CD4-positive, alpha-beta memory T cell (primary cell): ENCODE results near the gene SNF8. TPM values are rescaled to one million over a fixed set of nuclear protein-coding genes. Genes with fewer than 3 reads are reported as not detected.

Experiments
- CTCF ChIA-PET: fragments of 350-600 bp; sonication (Branson Sonifier 250); formaldehyde crosslinking; loops from one replicate; lab custom pipeline; 2021; ENCODE audit warnings: inconsistent platforms; ENCODE audit not compliant: partially characterized antibody; lab: Charles Lee
- POLR2A ChIA-PET: fragments of 350-600 bp; sonication (Branson Sonifier 250); formaldehyde crosslinking; loops from one replicate; lab custom pipeline; 2021; ENCODE audit not compliant: partially characterized antibody; lab: Charles Lee
- DNase-seq, 5 donors: peaks; one replicate each; pipeline versions ENCODE4 v3.0.0 to v3.0.0-alpha.2; 2020 to 2022; ENCODE audit warnings: mixed read lengths in 1 of 5
- H3K27ac ChIP-seq: one replicate; pipeline ENCODE4 v1.7.0; 2013; ENCODE audit warnings: low read depth, low read length
- H3K27me3 ChIP-seq: 2 replicates; pipeline ENCODE4 v1.7.0; 2013; ENCODE audit warnings: mild to moderate bottlenecking, low read length, moderate library complexity; ENCODE audit not compliant: insufficient read depth
- H3K36me3 ChIP-seq: 2 replicates; pipeline ENCODE4 v1.7.0; 2013; ENCODE audit warnings: mild to moderate bottlenecking, low read length, moderate library complexity; ENCODE audit not compliant: insufficient read depth
- H3K4me1 ChIP-seq: 2 replicates; pipeline ENCODE4 v1.7.0; 2013; ENCODE audit warnings: mild to moderate bottlenecking, low read length, moderate library complexity; ENCODE audit not compliant: insufficient read depth
- H3K4me3 ChIP-seq, 2 donors: one replicate each; pipeline ENCODE4 v1.7.0; 2013; ENCODE audit warnings: low read length in 2 of 2, mild to moderate bottlenecking in 1 of 2
- H3K9me3 ChIP-seq, 2 donors: one replicate each; pipeline ENCODE4 v1.7.0; 2013; ENCODE audit warnings: low read length in 2 of 2, control low read depth in 1 of 2; ENCODE audit not compliant: control insufficient read depth in 1 of 2
- H3K27ac Mint-ChIP-seq, 7 donors: one replicate each; pipeline ENCODE4 v1.8.0; 2020 to 2021; ENCODE audit warnings: mixed read lengths in 7 of 7, mild to moderate bottlenecking in 6 of 7, inconsistent platforms in 3 of 7, moderate library complexity in 3 of 7
- H3K27me3 Mint-ChIP-seq, 2 donors: one replicate each; pipeline ENCODE4 v1.8.0; 2020 to 2021; ENCODE audit warnings: mixed read lengths in 2 of 2
- H3K36me3 Mint-ChIP-seq, 2 donors: one replicate each; pipeline ENCODE4 v1.8.0; 2020 to 2021; ENCODE audit warnings: mixed read lengths in 2 of 2, inconsistent platforms in 1 of 2, mild to moderate bottlenecking in 1 of 2
- H3K4me1 Mint-ChIP-seq, 4 donors: one replicate each; pipeline ENCODE4 v1.8.0; 2020 to 2021; ENCODE audit warnings: mixed read lengths in 4 of 4, mild to moderate bottlenecking in 1 of 4
- H3K4me3 Mint-ChIP-seq, 8 donors: one replicate each; pipeline ENCODE4 v1.8.0; 2020 to 2021; ENCODE audit warnings: mixed read lengths in 8 of 8, mild to moderate bottlenecking in 7 of 8, moderate library complexity in 6 of 8, inconsistent platforms in 3 of 8
- H3K9me3 Mint-ChIP-seq, 8 donors: one replicate each; pipeline ENCODE4 v1.8.0; 2020 to 2021; ENCODE audit warnings: mixed read lengths in 8 of 8, mild to moderate bottlenecking in 5 of 8, inconsistent platforms in 3 of 8, moderate library complexity in 1 of 8
- intact Hi-C: fragments of 100-400 bp; cut with micrococcal nuclease; formaldehyde crosslinking; loops from one replicate; pipeline ENCODE4 v1.15.1; 2023
- polyA plus RNA-seq, 2 donors: library from polyadenylated mRNA; unstranded; fragments of 300-500 nt; fragmentation: Illumina TruSeq; gene quantifications; one replicate each; pipeline ENCODE4 v1.2.3, GENCODE V29; 2021
- total RNA-seq, 2 experiments: library from RNA; stranded (reverse); gene quantifications; one replicate each; pipeline ENCODE4 v1.2.3, GENCODE V29; 2021

Gene SNF8
- total and polyA plus RNA-seq, 4 experiments from 2014 or later: 55.6 to 115 (median 82.9) TPM

DNA sequence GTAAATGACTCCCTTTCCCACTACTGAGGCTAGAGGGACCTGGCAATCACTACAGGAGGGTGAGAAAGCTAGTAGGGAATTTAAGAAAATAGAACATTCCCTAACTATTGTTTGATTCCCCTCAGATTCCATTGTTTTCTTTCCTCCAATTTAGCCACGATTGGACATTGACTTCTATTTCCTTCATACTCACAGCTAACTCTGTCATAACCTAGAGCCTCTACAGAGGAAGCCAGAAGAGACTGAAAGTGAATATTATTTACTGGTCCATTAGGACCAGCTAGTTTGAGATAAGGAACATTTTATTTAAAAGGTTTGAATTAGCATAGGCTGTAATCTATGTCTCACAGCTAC, 14.9 kb downstream of the SNF8 start:
- Histone ChIP-seq H3K9me3 (no peaks in the 10 kb centered on the region), H3K4me3 (no peak overlapping the region), H3K27ac (no peak overlapping the region), H3K27me3 (no peaks in the 10 kb centered on the region), H3K4me1 (no peaks in the 10 kb centered on the region), H3K36me3 (peaks cover 81% of the 10 kb centered on the region)
- POLR2A ChIA-PET: no interaction called here
- intact Hi-C loops: no loop called here
- peak overlapping the region in 1 of 7 donors; percentile 13 for H3K27ac Mint-ChIP-seq
- no peaks in the 10 kb centered on the region for H3K9me3 Mint-ChIP-seq
- DNase-seq: no peak
- H3K4me1 Mint-ChIP-seq: peaks cover 0 to 7% (median 2%) of the 10 kb centered on the region in 4 donors
- CTCF ChIA-PET: interaction anchor here (1.4 kb wide), 1 partner anchor 45 kb away, joined by 5 read pairs; no protein-coding TSS in a partner anchor
- peaks cover 46 to 90% of the 10 kb centered on the region in 2 donors for H3K36me3 Mint-ChIP-seq
- no peaks in the 10 kb centered on the region for H3K27me3 Mint-ChIP-seq
- no peak overlapping the region for H3K4me3 Mint-ChIP-seq

DNA sequence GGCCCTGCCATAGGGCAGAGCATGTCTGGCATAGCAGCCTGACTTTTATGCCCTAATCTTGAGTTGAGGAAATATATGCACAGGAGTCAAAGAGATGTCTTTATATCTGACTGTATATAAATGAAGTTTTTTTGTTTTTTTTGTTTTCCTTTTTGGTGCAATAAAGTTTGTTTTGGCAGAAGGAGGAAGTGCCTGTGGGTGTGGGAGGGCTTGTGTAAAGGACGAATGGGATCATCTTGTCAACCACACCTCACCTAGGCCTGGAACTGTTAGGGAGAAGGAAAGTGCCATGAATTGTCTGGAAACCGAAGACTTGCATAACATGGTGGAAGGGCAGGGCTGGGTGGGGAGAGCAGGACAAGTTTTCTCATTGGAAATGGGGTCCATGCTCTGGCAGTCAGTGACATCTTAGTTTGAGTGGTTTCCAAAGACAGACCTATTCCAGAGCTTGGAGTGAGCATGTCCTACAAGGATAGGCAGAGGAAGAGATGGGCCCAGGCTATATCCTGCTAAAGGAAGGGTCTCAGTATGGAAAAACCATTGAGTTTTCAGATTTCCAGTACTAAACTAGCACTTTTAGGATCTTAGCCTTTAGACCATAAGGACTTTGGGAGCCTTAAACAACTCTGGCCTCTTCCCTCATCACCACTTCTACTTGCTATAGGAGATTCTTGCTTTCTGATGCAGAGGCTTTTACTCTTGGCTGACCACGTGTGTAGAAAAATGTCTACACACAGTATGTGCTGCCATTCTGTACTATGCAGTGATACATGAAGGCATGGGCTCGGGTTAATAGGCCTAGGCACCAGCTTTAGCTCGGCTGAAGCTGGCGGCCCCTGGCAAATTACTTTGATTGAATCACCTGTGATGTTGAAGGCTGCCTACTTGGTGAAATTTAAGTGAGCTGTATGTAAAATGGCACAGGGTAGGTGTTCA, 15.5 kb downstream of the SNF8 start:
- intact Hi-C loops: no loop called here
- Histone ChIP-seq H3K36me3 (peaks cover 88% of the 10 kb centered on the region), H3K27ac (no peak overlapping the region), H3K9me3 (no peaks in the 10 kb centered on the region), H3K4me1 (no peaks in the 10 kb centered on the region), H3K27me3 (no peaks in the 10 kb centered on the region), H3K4me3 (no peak overlapping the region)
- no peak for DNase-seq
- ChIA-PET POLR2A (no interaction called here), CTCF (no interaction called here)
- Mint-ChIP-seq H3K9me3 (no peaks in the 10 kb centered on the region), H3K4me3 (no peak overlapping the region), H3K4me1 (peaks cover 0 to 7% (median 2%) of the 10 kb centered on the region in 4 donors), H3K27me3 (no peaks in the 10 kb centered on the region), H3K36me3 (peaks cover 44 to 89% of the 10 kb centered on the region in 2 donors), H3K27ac (peak overlapping the region in 3 of 7 donors; percentile 21 to 72 (median 57))

- Mint-ChIP-seq H3K4me1 (peaks cover 0 to 7% (median 2%) of the 10 kb centered on the region in 4 donors), H3K4me3 (no peak overlapping the region), H3K9me3 (no peaks in the 10 kb centered on the region), H3K27me3 (no peaks in the 10 kb centered on the region), H3K36me3 (peaks cover 44 to 85% of the 10 kb centered on the region in 2 donors), H3K27ac (peak overlapping the region in 5 of 7 donors; percentile 44 to 85 (median 70))
- Histone ChIP-seq H3K27me3 (no peaks in the 10 kb centered on the region), H3K9me3 (no peaks in the 10 kb centered on the region), H3K27ac (no peak overlapping the region), H3K36me3 (peaks cover 87% of the 10 kb centered on the region), H3K4me1 (no peaks in the 10 kb centered on the region), H3K4me3 (no peak overlapping the region)
- intact Hi-C loops: no loop called here
- no peak for DNase-seq
- ChIA-PET POLR2A (interaction anchor here (1.0 to 1.1 kb wide), 2 partner anchors 17 to 19 kb away, joined by 3 read pairs; partner anchors contain the start of gene SNF8), CTCF (interaction anchor here (0.8 kb wide), 1 partner anchor 9 kb away, joined by 3 read pairs; no protein-coding TSS in a partner anchor)
These were observed 16.5 kb downstream of the SNF8 start for GRCh38 chr17:48927978-48928745.

- ChIA-PET CTCF (no interaction called here), POLR2A (no interaction called here)
- H3K4me3 Mint-ChIP-seq: peak overlapping the region in 1 of 8 donors; percentile 16
- H3K27ac ChIP-seq: no peak overlapping the region
- H3K9me3 ChIP-seq: no peaks in the 10 kb centered on the region
- H3K9me3 Mint-ChIP-seq: no peaks in the 10 kb centered on the region
- peaks cover 90% of the 10 kb centered on the region for H3K36me3 ChIP-seq
- H3K4me1 Mint-ChIP-seq: peaks cover 0 to 9% (median 2%) of the 10 kb centered on the region in 4 donors
- H3K27me3 Mint-ChIP-seq: no peaks in the 10 kb centered on the region
- no peak overlapping the region for H3K4me3 ChIP-seq
- peaks cover 40 to 78% of the 10 kb centered on the region in 2 donors for H3K36me3 Mint-ChIP-seq
- H3K27ac Mint-ChIP-seq: peak overlapping the region in 4 of 7 donors; percentile 3 to 51 (median 18)
- intact Hi-C loops: no loop called here
- H3K27me3 ChIP-seq: no peaks in the 10 kb centered on the region
- no peaks in the 10 kb centered on the region for H3K4me1 ChIP-seq
- no peak for DNase-seq
These were observed 18.7 kb downstream of the SNF8 start for GRCh38 chr17:48925991-48926342.

- H3K9me3 Mint-ChIP-seq: no peaks in the 10 kb centered on the region
- intact Hi-C loops: no loop called here
- CTCF ChIA-PET: interaction anchor here (1.2 kb wide), 1 partner anchor 47 kb away, joined by 3 read pairs; no protein-coding TSS in a partner anchor
These were observed 19.2 kb downstream of the SNF8 start for GRCh38 chr17:48925251-48925990.

DNA sequence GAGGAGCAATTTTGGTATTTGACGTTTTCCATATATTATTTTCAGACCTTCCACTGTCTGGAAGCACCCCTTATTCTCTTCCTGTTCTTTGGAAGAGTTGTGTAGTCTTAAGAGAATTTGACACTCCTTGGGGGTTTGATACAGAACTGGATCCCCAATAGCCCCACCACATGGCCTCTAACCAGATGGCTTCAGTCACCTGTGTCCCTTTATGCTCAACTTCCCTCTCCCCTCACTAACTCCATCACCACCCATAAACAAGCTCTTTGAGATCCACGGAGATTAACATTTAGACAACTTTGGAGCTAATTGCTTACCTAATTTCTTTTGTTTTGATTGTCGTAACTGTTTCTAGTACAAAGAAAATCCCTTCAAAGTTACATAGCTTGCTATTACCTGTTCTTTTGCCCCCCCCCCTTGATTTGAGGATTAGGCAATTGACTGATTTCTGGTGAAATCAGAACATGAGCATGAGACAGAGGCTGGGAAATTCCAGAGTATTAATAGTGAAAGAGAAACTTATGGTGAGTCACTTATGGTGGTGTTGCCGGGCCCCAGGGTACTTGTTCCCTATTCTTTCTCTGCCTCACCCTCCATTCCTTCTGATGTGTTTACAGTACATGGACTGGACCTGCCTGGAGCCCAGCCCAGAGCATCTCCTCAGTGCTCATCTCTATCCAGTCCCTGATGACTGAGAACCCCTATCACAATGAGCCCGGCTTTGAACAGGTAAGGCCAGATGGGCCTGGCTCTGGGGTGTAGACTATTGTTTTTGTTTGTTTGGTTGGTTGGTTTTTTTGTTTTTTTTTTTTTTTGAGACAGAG, 29.0 kb downstream of the SNF8 start:
- peak in 4 of 5 donors; percentile 11 to 84 (median 24) for DNase-seq
- Histone ChIP-seq H3K9me3 (no peaks in the 10 kb centered on the region), H3K27me3 (no peaks in the 10 kb centered on the region), H3K36me3 (peaks cover 66% of the 10 kb centered on the region), H3K27ac (peak overlapping the region; percentile 64), H3K4me3 (no peak overlapping the region), H3K4me1 (peaks cover 54% of the 10 kb centered on the region)
- Mint-ChIP-seq H3K4me3 (peak overlapping the region in 5 of 8 donors; percentile 8 to 55 (median 45)), H3K4me1 (peaks cover 31 to 55% (median 47%) of the 10 kb centered on the region in 4 donors), H3K9me3 (no peaks in the 10 kb centered on the region), H3K36me3 (peaks cover 37 to 68% of the 10 kb centered on the region in 2 donors), H3K27ac (peak overlapping the region; percentile 53 to 96 (median 90)), H3K27me3 (no peaks in the 10 kb centered on the region)
- ChIA-PET POLR2A (interaction anchor here (0.6 to 1.8 kb wide), 3 partner anchors 15 to 108 kb away, joined by 3 to 6 read pairs (median 3); partner anchors contain the start of gene SNF8), CTCF (interaction anchor here (2.7 kb wide), 1 partner anchor 31 kb away, joined by 8 read pairs; no protein-coding TSS in a partner anchor)
- intact Hi-C loops: no loop called here

More at GRCh38 chr17:48925251-48925990, 19.2 kb downstream of the SNF8 start:
- H3K36me3 ChIP-seq: peaks cover 91% of the 10 kb centered on the region
- H3K4me1 Mint-ChIP-seq: peaks cover 0 to 11% (median 3%) of the 10 kb centered on the region in 4 donors
- no peaks in the 10 kb centered on the region for H3K27me3 Mint-ChIP-seq
- H3K9me3 ChIP-seq: no peaks in the 10 kb centered on the region
- POLR2A ChIA-PET: no interaction called here
- H3K36me3 Mint-ChIP-seq: peaks cover 43 to 75% of the 10 kb centered on the region in 2 donors
- no peak overlapping the region for H3K27ac ChIP-seq
- no peaks in the 10 kb centered on the region for H3K27me3 ChIP-seq
- no peak for DNase-seq
- H3K27ac Mint-ChIP-seq: peak overlapping the region in 5 of 7 donors; percentile 8 to 85 (median 51)
- no peaks in the 10 kb centered on the region for H3K4me1 ChIP-seq
- H3K4me3 ChIP-seq: no peak overlapping the region
- no peak overlapping the region for H3K4me3 Mint-ChIP-seq
